ENCODE data around the gene CRYL1. TPM values are rescaled to one million over a fixed set of nuclear protein-coding genes. Genes with fewer than 3 reads are reported as not detected.

The CRYL1 gene
- total RNA-seq, 1 experiment from 2014 or later = 3.7 TPM

GRCh38 chr13:20407759-20408158 is 117.9 kb downstream of the CRYL1 start:
- Histone ChIP-seq H3K14ac (ENCODE audit: insufficient read depth, low read length) (no peak overlapping the region), H3K18ac (ENCODE audit: insufficient read length, low read depth, low read length) (no peak overlapping the region), H2AFZ (ENCODE audit: low read length) (no peak overlapping the region), H3K9me3 (ENCODE audit: control insufficient read depth, low read depth, low read length) (no peaks in the 10 kb centered on the region), H4K8ac (replicated peaks; ENCODE audit: insufficient read length, low read depth, low read length) (no peak overlapping the region), H3K27ac (ENCODE audit: insufficient read length, low read depth, low read length) (no peak overlapping the region), H3K56ac (ENCODE audit: insufficient read length, low read depth, low read length) (no peak overlapping the region), H4K5ac (ENCODE audit: insufficient read length, low read depth, low read length) (no peak overlapping the region), H2AK5ac (ENCODE audit: insufficient read length, low read length) (no peak overlapping the region), H2BK12ac (ENCODE audit: insufficient read length, low read depth, low read length) (no peak overlapping the region), H2BK20ac (ENCODE audit: low read depth, low read length, poor library complexity, severe bottlenecking) (no peak overlapping the region), H2BK120ac (ENCODE audit: low read depth, low read length, poor library complexity, severe bottlenecking) (no peak overlapping the region), H4K91ac (ENCODE audit: insufficient read length, low read depth, low read length) (no peak overlapping the region), H3K79me1 (ENCODE audit: insufficient read depth, low read depth, low read length, poor library complexity, severe bottlenecking) (no peaks in the 10 kb centered on the region), H3K4me1 (ENCODE audit: insufficient read depth, low read length) (peaks cover 2% of the 10 kb centered on the region; the same call in 1 of the 2 replicates), H3K23me2 (ENCODE audit: insufficient read length, low read depth, low read length, poor library complexity, severe bottlenecking) (no peaks in the 10 kb centered on the region), H3K79me2 (ENCODE audit: insufficient read depth, low read length) (no peaks in the 10 kb centered on the region), H3K23ac (ENCODE audit: insufficient read length, low read depth, low read length) (no peak overlapping the region), H3T11ph (ENCODE audit: low read length) (no peak overlapping the region), H4K20me1 (ENCODE audit: control insufficient read depth, insufficient read depth, insufficient read length) (no peaks in the 10 kb centered on the region), H2BK5ac (ENCODE audit: insufficient read length, low read length) (no peak overlapping the region), H2BK15ac (ENCODE audit: low read depth, low read length) (no peak overlapping the region), H3K4me2 (ENCODE audit: insufficient read depth, insufficient read length, low read length) (no peak overlapping the region), H3K4ac (ENCODE audit: low read depth, low read length) (no peak overlapping the region), H3K27me3 (ENCODE audit: insufficient read depth, low read length) (no peaks in the 10 kb centered on the region), H3K9ac (ENCODE audit: extremely low read depth, insufficient read length, low read length) (no peak overlapping the region)
- no peaks in the 10 kb centered on the region for H3K36me3 Mint-ChIP-seq (ENCODE audit: insufficient read depth in 1 of 3, low read depth in 3 of 3)
- peaks cover 42 to 43% of the 10 kb centered on the region in 2 experiments for H3K4me1 Mint-ChIP-seq
- H3K27ac Mint-ChIP-seq = no peak overlapping the region
- H3K9me3 Mint-ChIP-seq = no peaks in the 10 kb centered on the region
- TF ChIP-seq, protein P1, sequence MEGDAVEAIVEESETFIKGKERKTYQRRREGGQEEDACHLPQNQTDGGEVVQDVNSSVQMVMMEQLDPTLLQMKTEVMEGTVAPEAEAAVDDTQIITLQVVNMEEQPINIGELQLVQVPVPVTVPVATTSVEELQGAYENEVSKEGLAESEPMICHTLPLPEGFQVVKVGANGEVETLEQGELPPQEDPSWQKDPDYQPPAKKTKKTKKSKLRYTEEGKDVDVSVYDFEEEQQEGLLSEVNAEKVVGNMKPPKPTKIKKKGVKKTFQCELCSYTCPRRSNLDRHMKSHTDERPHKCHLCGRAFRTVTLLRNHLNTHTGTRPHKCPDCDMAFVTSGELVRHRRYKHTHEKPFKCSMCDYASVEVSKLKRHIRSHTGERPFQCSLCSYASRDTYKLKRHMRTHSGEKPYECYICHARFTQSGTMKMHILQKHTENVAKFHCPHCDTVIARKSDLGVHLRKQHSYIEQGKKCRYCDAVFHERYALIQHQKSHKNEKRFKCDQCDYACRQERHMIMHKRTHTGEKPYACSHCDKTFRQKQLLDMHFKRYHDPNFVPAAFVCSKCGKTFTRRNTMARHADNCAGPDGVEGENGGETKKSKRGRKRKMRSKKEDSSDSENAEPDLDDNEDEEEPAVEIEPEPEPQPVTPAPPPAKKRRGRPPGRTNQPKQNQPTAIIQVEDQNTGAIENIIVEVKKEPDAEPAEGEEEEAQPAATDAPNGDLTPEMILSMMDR (conservative IDR thresholded peaks at IDR 0.05) = no peak
- WGBS (ENCODE audit: extremely low coverage, insufficient read length, low lambda C conversion rate) = no CpG with 5 or more reads among the region's 5 CpGs
- peaks cover 3% of the 10 kb centered on the region for H3K27me3 Mint-ChIP-seq (ENCODE audit: low read depth)
- H3K4me3 Mint-ChIP-seq = no peak overlapping the region
- DNase-seq = no peak
